HS-5 (cell line): ENCODE data around the gene LIN54.
A peak's percentile ranks its signal among the peaks of the same experiment; 100 is the strongest.
"Not testable (repeated sequence)": the region's sequence is repeated elsewhere in the genome, so short reads cannot be mapped to it uniquely, and the experiment has no call there.

Experiments used
- DNase-seq: peaks from one replicate; pipeline ENCODE4 v3.0.0-alpha.2; 2012; ENCODE audit warnings: low read depth

Gene LIN54

GRCh38 chr4:83012200-83012686, 1.6 kb upstream of the LIN54 start:
- DNase-seq: no peak

- DNase-seq: no peak
Measured at GRCh38 chr4:83011689-83012199, 1.1 kb upstream of the LIN54 start.

DNA sequence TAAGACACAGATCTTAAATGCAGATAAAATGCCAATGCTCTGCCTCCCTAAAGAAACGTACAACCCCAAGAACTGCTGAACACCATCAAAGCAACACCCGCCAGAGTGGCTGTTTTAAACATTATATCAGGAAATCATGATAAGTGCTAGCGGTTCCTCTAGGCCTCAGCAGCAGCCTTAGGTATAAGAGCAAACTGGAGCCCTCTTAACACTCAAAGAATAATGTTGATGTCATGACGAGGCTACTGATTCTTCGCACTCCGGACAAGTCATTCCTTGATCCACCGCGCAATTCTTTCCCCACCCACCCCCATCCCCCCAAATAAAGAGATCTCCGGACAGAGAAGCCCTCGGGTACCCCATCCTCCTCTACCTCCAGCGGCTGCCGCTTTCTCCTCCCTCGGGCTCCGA, 507 bp downstream of the LIN54 start:
- DNase-seq: no peak

- no peak for DNase-seq
Measured at GRCh38 chr4:83009529-83009928, 1.1 kb downstream of the LIN54 start.

GRCh38 chr4:83003044-83003791, 7.4 kb downstream of the LIN54 start:
- not testable (repeated sequence) for DNase-seq

DNA sequence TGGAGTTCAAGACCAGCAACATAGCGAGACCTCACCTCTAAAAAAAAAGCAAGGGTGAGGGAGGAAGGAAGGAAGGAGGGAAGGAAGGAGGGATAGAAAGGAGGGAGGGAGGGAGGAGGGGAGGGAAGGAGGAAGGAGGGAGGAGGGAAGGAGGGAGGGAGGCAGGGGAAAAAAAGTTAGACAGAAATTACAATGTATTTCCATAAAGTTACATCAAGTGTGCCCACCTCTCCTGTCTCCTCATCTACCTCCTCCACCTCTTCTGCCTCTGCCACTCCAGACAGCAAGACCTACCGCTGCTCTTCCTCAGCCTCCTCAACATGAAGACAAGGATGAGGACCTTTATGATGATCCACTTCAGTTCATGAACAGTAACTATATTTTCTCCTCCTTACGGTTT, 8.3 kb downstream of the LIN54 start:
- DNase-seq: no peak

GRCh38 chr4:82998898-82999297, 11.7 kb downstream of the LIN54 start:
- DNase-seq: no peak

- no peak for DNase-seq
Measured at GRCh38 chr4:82994834-82995233, 15.8 kb downstream of the LIN54 start.

DNA sequence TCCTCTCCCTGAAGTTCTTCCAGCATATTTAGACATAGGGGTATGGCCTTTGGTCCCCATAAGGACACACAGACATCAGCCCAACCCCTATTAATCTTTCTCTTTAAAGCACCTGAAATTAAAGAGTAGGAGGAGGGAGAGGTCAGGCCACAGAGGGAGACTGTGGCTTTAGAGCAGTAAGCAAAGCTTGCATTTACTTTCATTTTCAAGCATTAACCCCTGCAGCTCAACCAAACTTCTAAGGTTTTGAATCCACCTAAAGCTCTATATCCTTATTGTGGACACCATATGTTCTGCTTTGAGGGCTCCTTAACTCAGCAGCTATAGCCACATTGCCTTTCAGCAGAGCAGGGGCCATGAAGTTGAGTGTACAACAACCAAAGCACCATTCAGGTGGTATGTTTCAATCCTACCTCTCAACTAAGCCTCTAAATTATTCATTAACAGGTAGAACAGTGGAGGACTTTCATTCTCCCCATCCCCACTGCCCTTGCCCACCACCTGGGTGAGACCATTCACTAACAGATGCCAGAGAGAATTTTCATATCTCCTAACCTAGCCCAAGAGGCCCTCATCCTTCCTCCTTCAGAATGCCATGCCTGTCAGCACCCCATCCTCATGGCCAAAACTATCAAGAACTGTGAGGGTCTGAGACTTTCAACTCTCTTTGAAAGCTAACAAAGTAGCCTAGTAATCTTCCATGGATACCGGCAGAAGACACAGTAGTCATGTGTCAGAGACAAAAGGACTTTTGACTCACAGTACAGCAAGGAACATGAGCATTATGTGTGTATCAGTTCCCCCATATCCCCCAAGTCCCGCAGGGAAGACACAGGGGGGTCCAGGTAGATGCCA, 20.8 kb downstream of the LIN54 start:
- DNase-seq: no peak

GRCh38 chr4:82988323-82988832, 22.2 kb downstream of the LIN54 start:
- no peak for DNase-seq

DNA sequence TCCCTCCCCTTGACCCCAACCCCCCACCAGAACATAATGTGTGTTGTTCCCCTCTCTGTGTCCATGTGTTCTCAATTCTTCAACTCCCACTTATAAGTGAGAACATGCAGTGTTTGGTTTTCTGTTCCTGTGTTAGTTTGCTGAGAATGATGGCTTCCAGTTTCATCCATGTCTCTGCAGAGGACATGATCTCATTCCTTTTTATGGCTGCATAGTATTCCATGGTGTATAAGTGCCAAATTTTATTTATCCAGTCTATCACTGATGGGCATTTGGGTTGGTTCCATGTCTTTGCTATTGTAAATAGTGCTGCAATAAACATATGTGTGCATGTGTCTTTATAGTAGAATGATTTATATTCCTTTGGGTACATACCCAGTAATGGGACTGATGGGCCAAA, 23.1 kb downstream of the LIN54 start:
- DNase-seq: not testable (repeated sequence)

GRCh38 chr4:82984459-82984858, 26.2 kb downstream of the LIN54 start:
- DNase-seq: no peak

DNA sequence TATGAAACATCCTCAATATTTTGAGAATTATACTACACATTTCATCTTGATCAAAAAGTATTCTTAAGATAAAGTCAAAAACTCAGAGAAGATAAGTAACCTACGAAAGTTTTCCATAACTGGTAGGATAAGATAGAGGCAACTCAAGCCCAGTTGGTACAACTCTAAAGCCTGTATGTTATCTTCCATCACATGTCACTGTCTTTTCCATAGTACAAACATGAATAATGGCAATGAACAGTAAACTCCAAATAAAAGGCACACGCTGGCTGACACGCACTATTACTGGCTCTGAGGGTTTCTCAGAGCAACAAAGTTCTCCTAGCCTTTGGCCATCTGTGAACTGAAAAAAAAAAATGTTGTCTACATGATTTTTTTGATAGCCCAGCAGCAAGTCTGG, 27.2 kb downstream of the LIN54 start:
- DNase-seq: no peak

DNA sequence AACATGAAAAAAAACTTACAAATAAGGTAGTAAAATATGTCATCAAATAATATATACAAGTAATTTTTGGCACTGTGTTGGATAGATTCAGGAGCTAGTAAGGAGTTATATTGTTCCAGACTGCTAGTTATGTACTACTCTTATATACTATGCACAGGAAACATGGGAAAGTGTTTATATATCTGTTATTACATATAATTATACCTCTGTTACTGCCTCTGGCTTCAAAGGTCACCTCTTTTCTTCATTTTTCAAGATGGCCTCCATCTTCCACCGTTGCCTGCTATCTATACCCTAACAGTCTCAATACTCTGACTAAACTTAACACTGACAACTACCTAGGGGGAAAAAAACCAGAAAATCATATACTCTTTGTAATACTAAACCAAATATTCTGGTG, 29.5 kb downstream of the LIN54 start:
- DNase-seq: no peak

GRCh38 chr4:82975792-82976191, 34.8 kb downstream of the LIN54 start:
- peak; percentile 43 for DNase-seq

DNA sequence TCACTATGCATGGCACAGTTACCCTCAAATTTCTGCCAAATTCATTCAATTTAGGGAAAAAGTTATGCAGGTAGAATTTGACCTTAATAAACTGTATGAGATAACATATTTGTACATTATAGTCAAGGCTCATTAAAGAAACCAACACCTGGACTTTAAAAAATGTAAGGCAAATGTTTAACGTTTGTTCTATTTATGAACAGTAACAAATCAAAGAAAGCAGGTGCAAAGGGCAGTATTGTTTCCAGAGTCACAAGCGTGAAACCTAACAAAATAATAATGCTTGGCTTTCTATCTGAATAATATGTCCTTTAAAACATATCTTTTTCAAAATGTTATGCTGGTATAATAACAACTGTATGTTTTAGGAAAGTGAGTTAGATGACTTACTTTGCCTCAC, 41.2 kb downstream of the LIN54 start:
- no peak for DNase-seq

- no peak for DNase-seq
Measured at GRCh38 chr4:82968972-82969371, 41.7 kb downstream of the LIN54 start.

- no peak for DNase-seq
Measured at GRCh38 chr4:82965763-82966162, 44.9 kb downstream of the LIN54 start.

- no peak for DNase-seq
Measured at GRCh38 chr4:82957045-82957444, 53.6 kb downstream of the LIN54 start.

- no peak for DNase-seq
Measured at GRCh38 chr4:82954212-82954611, 56.4 kb downstream of the LIN54 start.

DNA sequence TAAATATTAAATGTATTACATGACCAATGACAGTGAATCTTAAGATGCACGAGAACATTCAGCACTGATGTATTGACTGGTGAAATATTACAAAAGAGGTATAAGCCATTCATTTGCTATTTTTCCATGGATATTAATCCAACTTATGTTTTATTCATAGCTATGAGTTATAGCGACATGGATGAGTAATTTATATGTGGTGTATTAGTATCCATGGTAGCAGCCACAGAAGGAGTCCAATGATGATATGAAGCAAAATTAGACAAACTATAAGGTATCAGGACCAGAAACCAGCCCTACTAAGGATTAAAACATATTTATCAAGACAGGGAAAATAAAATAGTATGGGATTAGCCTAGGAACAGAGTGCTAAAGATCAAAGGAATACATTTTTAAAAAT, 59.4 kb downstream of the LIN54 start:
- no peak for DNase-seq

DNA sequence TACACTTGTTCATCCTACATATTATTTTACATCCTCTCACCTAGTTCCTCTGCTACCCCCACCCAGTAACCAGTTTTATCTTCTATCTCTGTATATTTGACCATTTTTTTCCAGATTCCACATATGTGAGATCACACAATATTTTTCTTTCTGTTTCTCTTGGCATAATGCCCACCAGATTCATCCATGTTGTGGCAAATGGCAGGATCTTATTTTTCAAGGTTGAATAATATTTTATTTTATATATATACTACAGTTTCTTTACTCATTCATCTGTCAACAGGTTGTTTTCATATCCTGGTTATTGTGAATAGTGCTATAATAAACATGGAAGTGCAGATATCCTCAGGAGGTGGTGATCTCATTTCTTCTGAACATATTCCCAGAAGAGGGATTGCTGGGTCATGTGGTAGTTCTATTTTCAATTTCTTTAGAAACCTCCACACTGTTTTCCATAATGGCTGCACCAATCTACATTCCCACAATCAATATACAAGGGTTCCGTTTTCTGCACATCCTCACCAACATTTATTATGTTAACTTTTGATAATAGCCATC, 61.9 kb downstream of the LIN54 start:
- peak; percentile 10 for DNase-seq
